ENCODE results near the gene LNX2.

LNX2 gene

DNA sequence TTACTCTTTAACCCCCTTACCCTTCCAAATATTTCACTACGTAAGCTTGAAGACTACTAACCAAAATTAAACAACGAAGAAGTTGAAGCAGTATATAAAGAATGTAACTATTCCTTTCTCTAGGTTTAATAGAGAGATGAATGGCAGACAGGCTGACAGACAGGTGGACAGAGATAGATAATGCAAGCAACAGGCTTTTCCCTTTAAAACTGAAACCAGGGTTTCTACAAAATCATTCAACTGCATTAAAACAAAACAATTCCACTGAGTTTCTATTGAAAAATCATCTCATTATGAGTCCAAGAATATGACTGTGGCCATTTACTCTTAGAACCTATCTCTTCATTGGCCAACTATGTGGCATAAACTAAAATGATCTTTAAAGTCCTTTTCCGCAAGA is 15.2 kb downstream of the LNX2 start:
- no peak for DNase-seq

DNA sequence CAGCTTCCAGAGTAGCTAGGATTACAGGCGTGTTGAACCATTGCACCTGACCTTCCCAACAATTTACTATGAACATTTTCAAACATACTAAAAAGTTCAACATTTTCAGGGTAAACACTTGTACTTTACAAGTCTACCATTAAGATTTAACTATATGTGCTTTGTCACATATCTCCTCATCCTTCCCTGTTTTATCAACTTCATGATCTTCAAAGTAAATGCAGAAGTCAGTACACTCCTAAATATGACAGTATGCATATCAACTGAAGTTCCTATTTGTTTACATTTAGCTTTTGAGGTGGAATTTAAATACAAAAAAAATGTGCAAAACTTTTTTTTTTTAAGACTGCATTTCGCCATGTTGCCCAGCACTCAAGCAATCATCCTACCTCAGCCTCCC is 18.5 kb downstream of the LNX2 start:
- no peak for DNase-seq

DNA sequence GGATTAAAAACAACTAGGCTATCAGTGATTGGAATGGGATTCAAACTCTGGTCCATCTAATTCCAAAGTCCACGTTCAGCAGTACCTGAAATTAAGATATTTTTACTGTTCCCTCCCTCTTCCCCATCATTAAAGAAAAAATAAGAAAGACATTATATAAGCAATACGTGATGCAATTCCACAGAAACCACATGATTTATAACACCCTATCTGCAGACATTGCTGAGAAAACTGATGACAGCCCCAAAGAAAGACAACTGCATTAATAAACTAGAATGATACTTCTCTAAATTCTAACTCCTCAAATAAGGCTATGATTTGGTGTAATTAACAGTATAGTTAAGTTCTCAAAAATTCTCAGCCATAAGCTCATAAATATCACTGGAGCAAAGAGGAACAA is 19.1 kb downstream of the LNX2 start:
- no peak for DNase-seq

DNA sequence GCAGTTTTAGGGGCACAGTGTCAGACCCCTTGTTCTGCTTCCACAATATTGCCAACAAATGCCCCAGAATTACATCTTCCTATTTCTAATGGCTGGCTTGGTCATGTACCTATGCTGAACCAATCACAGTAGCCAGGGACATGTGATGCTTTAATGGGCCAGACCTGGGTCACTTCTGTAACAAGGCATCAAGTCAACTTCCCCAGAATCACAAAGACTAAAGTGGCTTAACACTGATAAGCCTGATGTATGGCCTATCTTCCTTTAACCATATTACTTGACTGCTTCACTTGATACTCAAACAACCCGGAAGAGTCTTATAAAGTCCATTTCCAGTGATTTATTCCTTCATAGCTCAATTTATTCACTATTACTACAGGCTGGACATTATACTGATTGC is 19.6 kb downstream of the LNX2 start:
- no peak for DNase-seq

DNA sequence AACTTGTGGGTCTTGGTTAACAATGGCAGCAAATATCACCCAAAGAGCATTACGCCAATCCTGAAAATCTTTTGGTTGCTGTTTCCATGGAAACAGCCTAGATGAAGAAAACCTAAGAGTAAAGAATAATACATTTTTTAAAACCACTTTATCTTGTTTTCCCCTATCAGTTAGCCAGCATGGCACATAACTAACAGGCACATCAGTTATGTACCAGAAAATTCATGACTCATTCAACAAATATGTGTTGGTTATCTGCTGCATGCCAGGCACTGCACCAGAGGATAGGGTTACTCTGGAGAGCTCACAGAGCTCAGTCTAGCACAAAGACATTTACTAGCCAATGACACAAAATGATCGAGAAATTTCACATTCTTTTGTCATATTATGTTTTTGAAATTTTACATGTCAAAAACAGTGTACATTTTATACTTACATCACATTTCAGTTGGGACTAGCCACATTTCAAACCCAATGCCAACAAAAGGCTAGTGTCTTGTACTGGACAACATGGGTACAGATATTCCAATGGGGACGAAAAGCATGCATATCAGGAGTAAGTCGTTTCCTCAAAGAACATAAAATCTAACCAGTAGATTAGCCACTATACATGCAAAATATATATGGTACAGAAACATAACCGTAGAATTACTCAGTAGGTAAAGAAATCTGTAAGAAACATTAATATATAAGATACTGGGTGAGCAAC is 20.3 kb downstream of the LNX2 start:
- DNase-seq, result no peak

DNA sequence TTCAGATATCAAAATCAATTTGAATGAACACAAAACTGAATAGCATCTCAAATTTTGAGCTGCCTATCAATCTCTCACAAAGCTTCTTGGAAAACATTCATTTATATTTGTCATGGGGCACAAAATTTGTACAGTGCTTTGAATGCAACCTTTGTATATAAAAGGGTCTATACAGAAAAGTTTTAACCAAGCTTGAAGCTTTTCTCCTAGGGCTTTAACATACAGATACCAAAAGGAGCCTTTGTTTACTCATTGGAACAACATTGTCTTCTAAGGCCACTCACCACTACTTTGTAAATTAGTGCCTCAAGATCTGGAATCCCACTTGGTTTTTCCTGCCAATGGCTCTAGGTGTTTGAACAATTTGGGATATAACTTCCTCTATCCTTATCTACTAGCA is 21.2 kb downstream of the LNX2 start:
- DNase-seq, result no peak

DNA sequence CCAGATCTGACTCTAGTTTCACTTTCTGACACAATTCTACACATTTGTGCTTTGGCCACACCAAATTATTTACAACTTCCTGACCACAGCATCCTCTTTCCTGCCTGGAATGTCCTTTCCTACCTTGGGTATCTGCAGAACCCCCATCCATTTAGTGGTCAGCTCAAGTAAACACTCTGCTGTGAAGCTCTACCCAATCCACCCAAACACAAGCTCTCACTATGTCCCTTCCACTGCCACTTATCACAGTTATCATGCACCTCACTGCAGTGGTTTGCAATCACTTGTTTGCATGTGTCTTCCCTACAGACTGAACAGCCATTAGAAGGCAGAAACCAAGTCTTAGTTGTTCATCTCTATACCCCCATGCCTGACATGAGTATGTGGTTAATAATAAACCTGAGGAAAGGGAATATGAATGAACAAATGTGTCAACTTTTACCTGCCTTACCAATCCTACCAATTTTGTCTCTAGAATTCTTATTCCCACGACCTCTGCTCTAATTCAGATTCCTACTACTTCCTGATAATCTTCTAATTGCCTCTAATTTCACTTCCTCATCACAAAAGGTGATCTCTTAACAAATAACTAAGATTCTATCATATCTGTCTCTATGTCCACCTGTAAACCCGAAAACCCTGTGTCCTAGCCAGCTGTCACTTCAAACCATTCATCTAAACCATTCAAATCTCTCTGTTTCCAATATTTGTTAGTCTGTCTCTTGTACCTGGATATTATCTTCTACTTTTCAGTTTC is 25.1 kb downstream of the LNX2 start:
- no peak for DNase-seq

DNA sequence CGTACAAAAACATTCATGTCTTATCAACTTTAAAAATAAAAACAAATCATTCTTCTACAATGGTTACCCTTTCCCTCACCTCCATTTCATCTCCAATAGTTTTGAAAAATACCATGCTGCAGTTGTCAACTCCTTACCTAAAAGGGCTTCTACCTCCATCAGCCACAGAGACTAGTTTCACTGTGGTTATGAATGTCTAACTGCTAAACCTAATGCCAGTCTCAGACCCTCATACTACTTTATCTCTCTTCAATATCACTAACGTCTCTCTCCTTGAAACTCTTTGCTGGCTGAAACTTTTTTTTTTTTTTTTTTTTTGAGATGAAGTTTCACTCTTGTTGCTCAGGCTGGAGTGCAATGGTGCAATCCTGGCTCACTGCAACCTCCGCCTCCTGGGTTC is 27.1 kb downstream of the LNX2 start:
- DNase-seq, result no peak

DNA sequence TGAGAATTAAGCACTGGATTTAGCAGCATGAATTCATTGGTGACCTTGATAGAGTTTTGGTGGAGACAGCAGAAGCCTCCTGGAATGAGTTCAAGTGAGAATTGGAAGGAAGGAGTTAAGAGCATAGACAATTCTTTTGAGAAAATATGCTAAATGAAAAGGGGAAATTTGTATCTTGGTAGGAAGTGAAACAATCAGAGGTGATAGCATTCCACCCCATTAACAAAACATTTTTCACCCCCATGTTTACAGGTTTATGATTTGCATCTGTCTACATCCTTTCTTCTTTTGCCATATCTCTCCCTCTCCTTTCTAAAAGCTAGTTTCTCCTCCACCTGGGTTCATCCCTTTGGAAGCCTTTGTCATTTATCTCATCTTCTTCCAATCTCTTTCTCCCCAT is 27.5 kb downstream of the LNX2 start:
- DNase-seq, result no peak

DNA sequence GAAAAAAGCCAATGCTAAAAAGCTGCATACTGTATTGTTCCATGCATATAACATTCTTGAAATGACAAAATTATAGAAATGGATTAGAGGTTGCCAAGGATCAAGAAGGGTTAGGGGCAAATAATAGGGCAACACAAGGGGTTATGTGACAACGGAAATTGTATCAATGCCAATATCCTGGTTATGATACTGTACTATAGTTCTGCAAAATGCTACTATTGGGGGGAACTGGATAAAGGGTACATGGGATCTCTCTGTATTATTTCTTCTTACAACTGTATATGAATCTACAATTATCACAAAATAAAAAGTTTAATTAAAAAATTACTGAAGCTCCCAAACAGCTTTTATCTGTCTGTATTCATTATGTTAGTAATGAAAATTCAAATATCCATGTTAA is 31.9 kb downstream of the LNX2 start:
- no peak for DNase-seq

DNA sequence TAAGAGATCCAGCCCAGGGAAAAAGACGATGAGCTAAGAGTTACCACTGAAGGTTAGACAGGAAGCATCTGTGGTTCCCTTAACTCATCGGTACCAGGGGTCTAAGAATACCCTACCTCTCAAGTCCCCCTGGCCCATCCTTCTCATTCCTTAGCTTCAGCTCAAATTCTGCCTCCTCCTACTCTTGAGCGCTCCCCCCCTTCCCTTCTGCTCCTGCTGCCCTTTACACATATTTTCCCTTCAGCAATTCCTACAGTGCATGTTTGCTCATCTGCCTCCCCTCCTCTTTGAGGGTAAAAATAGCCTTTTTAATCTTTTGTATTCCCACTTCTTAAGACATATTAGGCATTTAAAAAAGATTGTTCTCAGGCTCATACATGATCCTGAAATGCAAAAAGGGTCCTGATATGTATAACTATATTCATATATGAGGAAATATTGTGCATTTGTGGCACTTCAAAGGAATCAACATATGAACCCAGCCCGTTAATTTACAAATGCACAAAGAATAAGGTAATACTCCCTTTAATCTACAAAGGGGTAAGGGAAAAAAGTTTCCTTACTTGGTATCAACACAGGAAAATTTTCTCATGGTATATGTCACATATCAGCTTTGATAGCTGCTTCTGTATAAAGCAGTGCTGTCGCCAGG is 33.1 kb downstream of the LNX2 start:
- DNase-seq, result no peak

DNA sequence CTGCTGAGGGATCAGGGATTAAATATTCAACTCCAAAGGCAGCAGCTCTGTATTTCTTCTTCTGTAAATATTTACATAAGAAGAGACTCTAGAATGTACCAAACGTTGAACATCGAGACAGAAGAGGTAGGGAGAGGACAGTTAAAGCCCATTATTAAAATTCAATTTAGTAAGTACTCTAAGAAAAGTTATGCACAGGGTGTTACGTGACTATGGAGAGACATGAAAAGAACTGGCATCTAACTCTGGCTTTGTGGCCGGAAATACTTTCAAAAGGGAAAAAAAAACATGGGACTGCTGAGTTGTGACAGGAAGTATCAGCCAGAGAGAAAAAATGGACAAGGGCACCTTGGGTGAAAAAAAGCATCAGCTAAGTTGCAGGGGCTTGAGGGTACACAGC is 36.7 kb downstream of the LNX2 start:
- no peak for DNase-seq

DNA sequence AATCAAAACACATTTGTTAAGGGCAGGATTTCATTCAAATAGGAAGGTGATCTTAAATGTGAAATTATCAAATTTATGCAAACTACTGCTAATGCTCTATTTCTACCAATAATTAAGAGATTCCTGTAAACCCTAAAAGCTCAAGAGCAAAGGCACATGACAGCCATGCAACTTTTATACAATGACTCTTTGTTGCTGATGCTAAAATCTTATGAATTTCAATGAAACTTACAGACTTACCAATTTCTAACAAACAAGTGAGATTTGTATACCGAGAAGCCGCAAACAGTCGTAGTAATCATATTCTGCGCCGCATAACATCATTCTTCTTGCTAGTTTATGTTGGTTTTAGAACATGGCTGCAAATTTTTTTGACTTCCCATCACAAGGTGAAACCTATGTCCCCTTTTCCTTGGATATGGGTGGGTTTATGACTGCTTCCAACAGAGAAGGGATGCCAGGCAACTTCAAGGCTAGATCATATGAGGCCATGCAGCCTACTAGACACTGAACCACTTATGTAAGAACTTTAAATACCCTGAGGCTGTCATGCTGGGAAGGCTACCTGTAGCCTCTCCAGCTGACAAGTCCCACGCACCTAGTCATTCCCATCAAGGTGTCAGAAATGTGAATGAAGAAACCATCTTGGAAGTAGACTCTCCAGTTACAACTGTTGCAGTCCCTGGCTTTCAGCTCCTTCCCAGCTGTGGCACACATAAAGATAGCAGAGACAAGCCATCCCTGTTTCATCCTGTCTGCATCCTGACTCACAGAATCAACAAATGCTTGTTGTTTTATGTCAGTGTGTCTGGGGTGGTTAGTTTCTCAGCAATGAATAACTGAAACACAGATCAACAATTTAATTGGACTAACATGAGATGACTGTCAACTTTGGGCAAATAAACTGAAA is 42.0 kb downstream of the LNX2 start:
- no peak for DNase-seq

DNA sequence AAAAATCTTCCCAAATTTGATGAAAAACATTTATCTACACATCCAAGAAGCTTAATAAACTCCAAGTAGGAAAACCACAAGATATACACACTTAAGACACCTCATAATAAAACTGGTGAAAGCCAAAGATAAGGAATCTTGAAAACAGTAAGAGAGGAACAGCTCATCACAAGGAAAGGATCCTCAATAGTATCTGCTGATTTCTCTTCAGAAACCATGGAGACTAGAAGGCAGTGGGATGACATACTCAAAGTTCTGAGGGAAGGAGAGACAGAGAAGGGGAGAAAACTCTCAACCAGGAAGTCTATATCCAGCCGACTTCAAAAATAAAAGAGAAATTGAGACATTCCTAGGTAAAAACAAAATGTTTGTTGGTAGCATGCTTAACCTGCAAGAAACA is 45.7 kb downstream of the LNX2 start:
- no peak for DNase-seq

DNA sequence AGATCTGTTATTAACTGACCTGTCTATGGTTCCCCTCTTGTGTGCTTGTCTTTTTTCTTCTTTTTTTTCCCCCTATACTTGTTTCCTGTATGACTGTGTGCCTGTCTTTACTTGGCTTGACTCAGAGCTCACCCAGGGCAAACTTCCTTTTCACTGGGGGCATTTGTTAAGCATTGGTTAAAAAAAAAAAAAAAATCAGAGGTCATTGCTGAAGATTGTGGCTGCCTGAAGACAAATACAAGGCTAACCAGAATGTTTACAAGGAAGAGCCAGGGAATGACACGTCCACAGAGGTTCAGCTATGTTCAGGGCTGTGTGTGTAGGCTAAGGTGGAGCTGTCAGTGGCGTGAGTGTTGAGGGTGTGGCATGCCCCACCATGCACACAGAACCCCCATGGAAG is 47.1 kb downstream of the LNX2 start:
- DNase-seq, result no peak

DNA sequence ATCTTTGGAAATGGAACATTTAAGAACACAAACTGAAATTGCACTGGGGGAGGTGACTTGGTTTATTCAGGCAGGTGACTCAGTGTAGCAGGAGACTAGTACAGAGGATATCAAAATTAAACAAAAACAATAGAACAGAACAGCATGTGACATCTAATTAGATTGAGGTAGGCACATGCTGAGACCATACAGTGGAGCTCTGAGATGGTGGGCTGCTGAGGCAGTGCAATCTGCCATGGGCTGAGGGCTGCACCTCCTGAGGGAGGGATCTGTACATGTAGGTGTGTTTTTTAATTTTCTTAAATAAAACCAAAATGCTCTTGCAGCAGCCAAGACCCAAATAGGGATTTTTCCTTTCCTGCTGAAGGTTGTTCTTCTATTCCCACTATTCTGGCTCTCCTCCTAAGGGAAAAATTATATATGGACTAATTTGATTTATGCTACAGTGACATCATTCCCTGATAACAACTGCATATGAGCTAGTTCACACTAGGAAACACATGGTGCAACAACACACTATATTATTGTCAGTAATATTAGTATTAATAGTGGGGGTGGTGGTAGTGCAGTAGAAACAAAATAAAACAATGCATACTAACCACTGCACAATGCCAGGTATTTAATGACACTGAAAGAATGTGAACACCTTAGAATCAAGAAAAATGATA is 48.0 kb downstream of the LNX2 start:
- no peak for DNase-seq

DNA sequence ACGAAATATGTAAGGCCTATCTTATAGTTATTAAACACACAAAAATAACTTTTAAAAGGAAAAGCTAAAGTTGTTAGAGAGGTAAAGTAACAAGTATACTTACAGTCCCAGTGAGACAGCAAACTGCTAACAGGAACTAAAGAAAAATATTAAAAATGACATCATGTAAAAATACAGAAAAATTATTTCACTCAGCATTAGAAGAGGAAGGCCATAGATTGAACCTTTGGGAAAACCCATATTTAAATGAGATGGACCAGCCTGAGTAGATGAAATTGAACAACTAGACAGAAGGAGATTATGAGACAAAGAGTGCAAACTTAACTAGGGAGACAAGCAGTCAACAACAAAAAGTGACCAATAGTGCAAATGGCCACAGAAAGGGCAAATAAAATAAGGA is 49.4 kb downstream of the LNX2 start:
- no peak for DNase-seq

DNA sequence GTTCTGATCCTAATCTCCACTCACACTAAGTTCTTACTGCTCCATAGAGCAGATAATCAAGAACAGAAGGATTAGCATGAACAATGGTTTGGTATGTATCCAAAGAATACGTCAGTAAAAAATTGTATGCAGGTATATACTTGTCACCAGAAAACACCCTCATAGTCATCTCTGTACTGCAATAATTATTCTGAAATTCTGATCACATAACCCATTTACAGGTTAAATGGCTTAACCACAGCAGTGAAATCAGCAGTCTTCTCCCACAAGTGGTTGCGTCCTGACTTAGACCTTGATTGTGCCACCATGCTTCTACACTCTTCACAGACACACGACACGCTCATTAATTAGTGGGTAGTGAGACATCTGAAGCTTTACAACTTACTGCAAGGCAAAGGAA is 50.9 kb downstream of the LNX2 start:
- DNase-seq, result no peak

DNA sequence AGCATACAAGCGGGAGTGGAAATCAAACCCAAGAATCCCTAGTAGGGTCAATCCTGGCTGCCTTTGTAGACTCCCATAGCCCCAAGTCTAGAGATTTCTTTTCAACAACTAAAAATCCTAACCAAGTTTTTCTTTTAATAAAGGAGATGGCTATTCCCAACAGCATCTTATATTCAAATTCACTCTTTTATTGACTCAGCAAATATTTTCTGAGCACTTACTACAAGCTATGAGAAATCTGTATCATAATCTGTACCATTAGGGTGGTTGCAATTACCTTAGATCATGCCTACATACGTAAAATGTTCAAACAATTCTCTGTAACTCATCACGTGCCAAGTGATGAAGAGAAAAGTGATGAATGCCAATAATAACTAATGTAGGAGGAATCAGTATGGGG is 54.5 kb downstream of the LNX2 start:
- no peak for DNase-seq

DNA sequence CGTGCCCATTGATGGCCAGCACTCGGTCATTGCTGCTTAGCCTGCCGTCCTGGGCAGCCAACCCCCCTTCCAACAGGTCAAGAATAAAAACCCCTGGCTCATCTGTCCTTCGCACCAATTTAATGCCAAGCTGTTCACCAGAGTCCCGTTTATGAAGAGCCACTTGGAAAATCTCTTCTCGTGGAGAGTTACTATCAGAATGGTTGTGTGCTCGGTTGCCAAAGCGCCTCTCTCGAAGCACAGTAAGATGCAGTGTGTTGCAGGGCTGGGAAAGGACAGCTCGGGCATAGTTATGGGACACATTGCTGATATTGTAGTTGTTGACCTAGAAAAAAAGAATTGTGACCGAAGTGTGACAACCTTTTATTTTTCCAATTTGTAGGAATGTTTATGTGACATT is 57.9 kb downstream of the LNX2 start:
- no peak for DNase-seq

DNA sequence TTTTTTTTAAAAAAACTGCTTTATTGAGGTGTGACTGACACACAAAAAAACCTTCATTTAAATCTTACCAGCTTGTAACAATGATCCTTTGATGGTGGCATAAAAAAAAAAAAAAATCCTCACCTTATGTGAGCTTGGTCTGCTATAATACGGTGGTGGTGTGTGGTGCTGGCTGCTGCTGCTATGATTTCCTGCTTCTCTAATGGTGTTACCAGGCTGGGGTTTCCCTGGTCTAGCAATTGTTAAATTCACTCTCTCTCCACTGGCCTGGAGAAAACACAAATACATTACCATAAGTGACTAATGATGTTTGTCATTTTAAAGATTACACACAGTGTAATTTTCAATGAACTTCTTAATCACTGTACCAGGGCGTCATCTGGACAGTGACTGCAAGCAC is 60.6 kb downstream of the LNX2 start:
- DNase-seq, result no peak

DNA sequence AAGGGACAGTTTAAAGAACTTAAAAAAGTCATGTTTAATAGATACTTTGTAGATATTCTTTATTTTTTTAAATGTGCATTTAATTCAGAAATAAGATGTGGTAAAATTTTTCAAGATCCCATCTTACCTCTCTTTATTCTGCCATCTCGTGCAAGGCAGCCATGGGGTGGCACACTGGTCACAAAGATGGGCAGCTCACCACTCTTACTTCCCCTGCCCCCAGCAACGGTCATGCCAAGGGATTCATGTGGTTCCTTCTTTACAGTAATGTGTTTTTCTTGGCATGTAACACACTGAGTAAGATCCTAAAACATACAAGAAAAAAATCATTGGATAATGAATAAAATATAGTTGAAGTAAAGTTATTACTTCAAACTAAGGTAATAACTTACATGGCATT is 64.2 kb downstream of the LNX2 start:
- DNase-seq, result no peak

DNA sequence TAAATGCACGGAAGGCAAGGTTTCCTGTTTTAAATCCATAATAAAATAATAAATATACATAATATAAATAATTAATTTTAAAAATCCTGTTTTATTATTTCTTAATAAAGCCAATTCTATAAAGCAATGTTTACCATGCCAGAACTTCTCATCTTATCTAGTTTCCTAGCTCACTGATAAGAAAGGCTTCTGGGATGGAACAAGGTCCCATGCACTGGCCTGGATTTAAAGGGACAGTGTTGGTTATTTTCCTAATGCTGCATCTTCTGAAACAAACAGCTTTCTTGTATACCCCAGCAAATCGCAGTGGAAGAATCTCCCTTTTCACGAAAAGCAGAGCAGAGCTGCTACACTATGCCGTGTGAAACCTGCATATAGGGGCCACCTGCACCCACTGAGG is 68.8 kb downstream of the LNX2 start:
- DNase-seq, result no peak
